Vagina (tissue), 2 donors: ENCODE results near the gene GATA5. TPM values are rescaled to one million over a fixed set of nuclear protein-coding genes. Genes with fewer than 3 reads are reported as not detected.

ENCODE experiments used
- DNase-seq, 2 donors: peaks; one replicate each; pipeline ENCODE4 v3.0.0-alpha.2; 2017; ENCODE audit errors: extremely low spot score in 2 of 2
- H3K27ac ChIP-seq: fragments of 200-600 bp; sonication (generic); one replicate; pipeline ENCODE4 v1.5.1; 2019
- H3K27me3 ChIP-seq: fragments of 200-600 bp; sonication (generic); one replicate; pipeline ENCODE4 v1.5.1; 2019
- H3K36me3 ChIP-seq, 2 donors: fragments of 200-600 bp; sonication (generic); one replicate each; pipeline ENCODE4 v1.5.1; 2017 to 2019
- H3K4me1 ChIP-seq: fragments of 200-600 bp; sonication (generic); one replicate; pipeline ENCODE4 v1.5.1; 2019
- H3K4me3 ChIP-seq, 2 donors: fragments of 200-600 bp; sonication (generic); 1 replicate in 1 of 2; 2 replicates in 1 of 2; pipeline ENCODE4 v1.5.1; 2016 to 2019
- H3K9me3 ChIP-seq: fragments of 200-600 bp; sonication (generic); one replicate; pipeline ENCODE4 v1.5.1; 2019
- POLR2A ChIP-seq, 2 donors: fragments of 450-650 bp; IDR thresholded peaks; one replicate each; pipeline ENCODE4 v1.6.1; 2017; ENCODE audit warnings: antibody characterized with exemption in 2 of 2, mild to moderate bottlenecking in 2 of 2, moderate library complexity in 2 of 2
- POLR2AphosphoS5 ChIP-seq, 2 donors: sonication (generic); formaldehyde crosslinking; IDR thresholded peaks; one replicate each; pipeline ENCODE4 v1.9.0; 2017; ENCODE audit warnings: antibody characterized with exemption in 2 of 2, mild to moderate bottlenecking in 2 of 2, low read depth in 1 of 2; ENCODE audit not compliant: insufficient read depth in 1 of 2
- intact Hi-C: fragments of 100-400 bp; cut with DNase I; formaldehyde crosslinking; loops from one replicate; pipeline ENCODE4 v1.15.1; 2023
- total RNA-seq: library from RNA; depleted of rRNA; stranded (reverse); fragments of >200 nt; gene quantifications from one replicate; pipeline ENCODE4 v1.2.3, GENCODE V29; 2016
- TF ChIP-seq, protein P1 (sequence below), 3 experiments: fragments of 450-650 bp in 2 of 3; fragments of 200-600 bp in 1 of 3; sonication (generic) in 1 of 3; IDR thresholded peaks; one replicate each; pipeline ENCODE4 v1.5.1; 2017 to 2019; ENCODE audit warnings: antibody characterized with exemption in 3 of 3, mild to moderate bottlenecking in 2 of 3, moderate library complexity in 2 of 3

The GATA5 gene
- total RNA-seq, 1 donor from 2014 or later: 7.9 TPM

DNA sequence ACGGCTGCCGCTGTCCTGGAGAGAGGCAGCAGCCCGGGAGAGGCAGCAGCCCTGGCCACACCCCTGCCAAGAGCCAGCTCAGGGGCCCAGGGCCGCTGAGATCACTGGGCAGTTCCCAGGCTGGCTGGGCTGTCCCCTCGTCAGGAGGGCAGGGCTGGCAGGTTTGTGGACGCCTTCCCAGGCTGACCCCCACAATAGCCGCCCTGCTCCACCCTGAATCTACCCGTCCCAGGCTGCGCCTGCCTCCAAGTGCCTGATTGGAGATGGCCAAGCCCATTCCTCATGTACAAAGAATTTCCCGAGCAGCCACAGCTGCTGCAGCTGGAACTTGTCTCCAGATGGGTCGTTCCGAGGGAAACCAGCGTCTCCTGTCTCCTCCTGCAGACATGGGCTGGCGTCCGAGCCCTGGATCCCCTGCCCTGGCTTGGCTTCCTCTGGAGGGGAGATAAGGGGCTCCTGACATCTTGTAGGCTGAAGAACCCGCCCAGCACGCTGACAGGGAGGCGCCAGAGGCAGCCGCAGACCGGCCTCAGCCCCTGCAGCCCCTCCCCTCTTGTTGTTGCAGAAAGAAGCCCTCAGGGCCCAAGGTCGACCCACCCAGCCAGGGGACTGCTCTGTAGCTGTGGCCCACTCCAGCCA, 9.4 kb upstream of the GATA5 start:
- TF ChIP-seq POLR2A (IDR thresholded peaks at IDR 0.05) (no peak), POLR2AphosphoS5 (IDR thresholded peaks at IDR 0.05; ENCODE audit: insufficient read depth in 1 of 2, low read depth in 1 of 2) (peak in 1 of 2 donors; percentile 29)
- H3K4me3 ChIP-seq: no peak overlapping the region
- peaks cover 27% of the 10 kb centered on the region for H3K4me1 ChIP-seq
- no peaks in the 10 kb centered on the region for H3K27me3 ChIP-seq
- DNase-seq: no peak
- H3K9me3 ChIP-seq: no peaks in the 10 kb centered on the region
- intact Hi-C loops: no loop called here
- no peak overlapping the region for H3K27ac ChIP-seq
- H3K36me3 ChIP-seq: no peaks in the 10 kb centered on the region

- H3K27ac ChIP-seq: no peak overlapping the region
- peaks cover 27% of the 10 kb centered on the region for H3K4me1 ChIP-seq
- no peak overlapping the region for H3K4me3 ChIP-seq
- TF ChIP-seq POLR2AphosphoS5 (IDR thresholded peaks at IDR 0.05; ENCODE audit: insufficient read depth in 1 of 2, low read depth in 1 of 2): no peak
- TF ChIP-seq POLR2A (IDR thresholded peaks at IDR 0.05): no peak
- TF ChIP-seq, protein P1, sequence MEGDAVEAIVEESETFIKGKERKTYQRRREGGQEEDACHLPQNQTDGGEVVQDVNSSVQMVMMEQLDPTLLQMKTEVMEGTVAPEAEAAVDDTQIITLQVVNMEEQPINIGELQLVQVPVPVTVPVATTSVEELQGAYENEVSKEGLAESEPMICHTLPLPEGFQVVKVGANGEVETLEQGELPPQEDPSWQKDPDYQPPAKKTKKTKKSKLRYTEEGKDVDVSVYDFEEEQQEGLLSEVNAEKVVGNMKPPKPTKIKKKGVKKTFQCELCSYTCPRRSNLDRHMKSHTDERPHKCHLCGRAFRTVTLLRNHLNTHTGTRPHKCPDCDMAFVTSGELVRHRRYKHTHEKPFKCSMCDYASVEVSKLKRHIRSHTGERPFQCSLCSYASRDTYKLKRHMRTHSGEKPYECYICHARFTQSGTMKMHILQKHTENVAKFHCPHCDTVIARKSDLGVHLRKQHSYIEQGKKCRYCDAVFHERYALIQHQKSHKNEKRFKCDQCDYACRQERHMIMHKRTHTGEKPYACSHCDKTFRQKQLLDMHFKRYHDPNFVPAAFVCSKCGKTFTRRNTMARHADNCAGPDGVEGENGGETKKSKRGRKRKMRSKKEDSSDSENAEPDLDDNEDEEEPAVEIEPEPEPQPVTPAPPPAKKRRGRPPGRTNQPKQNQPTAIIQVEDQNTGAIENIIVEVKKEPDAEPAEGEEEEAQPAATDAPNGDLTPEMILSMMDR (IDR thresholded peaks at IDR 0.05): no peak
- intact Hi-C loops: no loop called here
- no peaks in the 10 kb centered on the region for H3K36me3 ChIP-seq
- no peak for DNase-seq
- no peaks in the 10 kb centered on the region for H3K9me3 ChIP-seq
- H3K27me3 ChIP-seq: no peaks in the 10 kb centered on the region
These were observed 8.7 kb upstream of the GATA5 start for GRCh38 chr20:62484478-62484877.

DNA sequence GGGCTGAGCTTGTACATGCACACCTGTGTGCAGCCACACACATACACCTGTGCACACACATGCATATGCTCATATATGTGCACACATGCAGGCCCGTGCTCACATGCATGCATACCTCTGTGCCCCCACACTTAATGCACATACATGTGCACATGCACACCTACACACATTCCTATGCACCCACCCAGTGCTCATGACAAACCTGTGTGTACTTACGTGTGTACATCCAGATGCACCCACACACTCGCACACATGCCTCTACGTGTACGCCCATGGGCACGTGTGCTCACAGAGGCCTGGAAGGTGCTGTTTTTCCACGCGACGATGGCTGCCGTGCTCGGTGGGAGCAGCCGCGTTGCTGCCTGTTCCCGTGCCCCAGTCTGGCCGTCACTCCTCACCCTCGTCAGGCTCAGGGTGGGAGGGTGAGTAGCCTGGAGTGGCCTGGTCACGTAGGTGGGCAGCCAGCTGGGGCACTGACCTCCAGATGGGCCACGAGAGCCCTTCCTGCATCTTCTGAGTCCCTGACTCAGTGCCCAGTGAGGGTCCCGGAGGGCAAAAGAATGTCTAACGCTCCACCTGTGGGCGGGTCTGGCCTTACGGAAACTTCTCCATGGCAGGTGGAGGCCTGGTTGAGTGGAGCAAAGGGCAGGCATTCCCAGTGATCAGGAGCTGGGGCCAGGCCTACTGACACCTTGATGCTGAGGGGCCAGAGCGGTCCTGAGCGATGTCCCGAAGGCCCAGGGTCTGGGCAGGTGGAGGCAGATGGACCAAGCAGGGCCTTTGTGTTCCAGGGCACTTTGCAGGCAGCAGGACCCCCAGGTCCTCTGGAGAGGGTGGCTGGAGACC, 8.0 kb upstream of the GATA5 start:
- no peaks in the 10 kb centered on the region for H3K36me3 ChIP-seq
- H3K4me1 ChIP-seq: peaks cover 21% of the 10 kb centered on the region
- H3K27me3 ChIP-seq: no peaks in the 10 kb centered on the region
- no peak for DNase-seq
- TF ChIP-seq, protein P1 (IDR thresholded peaks at IDR 0.05): no peak
- TF ChIP-seq POLR2AphosphoS5 (IDR thresholded peaks at IDR 0.05; ENCODE audit: insufficient read depth in 1 of 2, low read depth in 1 of 2): no peak
- no peak for TF ChIP-seq POLR2A (IDR thresholded peaks at IDR 0.05)
- intact Hi-C loops: no loop called here
- H3K4me3 ChIP-seq: no peak overlapping the region
- no peak overlapping the region for H3K27ac ChIP-seq
- H3K9me3 ChIP-seq: no peaks in the 10 kb centered on the region

DNA sequence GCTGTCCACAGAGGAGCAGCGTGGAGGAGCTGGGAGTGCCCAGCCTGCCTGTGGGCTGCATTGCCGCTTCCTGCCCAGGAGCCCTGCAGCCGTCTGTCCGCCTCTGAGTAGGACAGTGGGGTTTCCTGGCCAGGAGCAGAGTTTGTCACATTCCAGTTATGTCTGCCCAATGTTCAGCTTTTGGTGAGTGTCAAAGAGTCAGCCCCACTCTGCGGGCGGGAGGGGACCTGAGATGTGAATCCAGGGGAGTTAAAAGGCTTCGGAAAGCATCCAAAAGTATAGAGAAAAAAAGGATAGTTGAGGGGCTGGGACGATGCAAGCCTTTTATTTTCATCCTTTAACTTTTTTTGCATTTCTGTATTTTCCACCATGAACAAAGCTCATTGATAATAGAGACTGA, 7.2 kb upstream of the GATA5 start:
- H3K4me1 ChIP-seq: peaks cover 20% of the 10 kb centered on the region
- H3K27ac ChIP-seq: no peak overlapping the region
- H3K9me3 ChIP-seq: no peaks in the 10 kb centered on the region
- intact Hi-C loops: no loop called here
- TF ChIP-seq POLR2A (IDR thresholded peaks at IDR 0.05): no peak
- TF ChIP-seq POLR2AphosphoS5 (IDR thresholded peaks at IDR 0.05; ENCODE audit: insufficient read depth in 1 of 2, low read depth in 1 of 2): no peak
- TF ChIP-seq, protein P1 (IDR thresholded peaks at IDR 0.05): no peak
- no peaks in the 10 kb centered on the region for H3K36me3 ChIP-seq
- no peak for DNase-seq
- H3K27me3 ChIP-seq: no peaks in the 10 kb centered on the region
- H3K4me3 ChIP-seq: no peak overlapping the region

DNA sequence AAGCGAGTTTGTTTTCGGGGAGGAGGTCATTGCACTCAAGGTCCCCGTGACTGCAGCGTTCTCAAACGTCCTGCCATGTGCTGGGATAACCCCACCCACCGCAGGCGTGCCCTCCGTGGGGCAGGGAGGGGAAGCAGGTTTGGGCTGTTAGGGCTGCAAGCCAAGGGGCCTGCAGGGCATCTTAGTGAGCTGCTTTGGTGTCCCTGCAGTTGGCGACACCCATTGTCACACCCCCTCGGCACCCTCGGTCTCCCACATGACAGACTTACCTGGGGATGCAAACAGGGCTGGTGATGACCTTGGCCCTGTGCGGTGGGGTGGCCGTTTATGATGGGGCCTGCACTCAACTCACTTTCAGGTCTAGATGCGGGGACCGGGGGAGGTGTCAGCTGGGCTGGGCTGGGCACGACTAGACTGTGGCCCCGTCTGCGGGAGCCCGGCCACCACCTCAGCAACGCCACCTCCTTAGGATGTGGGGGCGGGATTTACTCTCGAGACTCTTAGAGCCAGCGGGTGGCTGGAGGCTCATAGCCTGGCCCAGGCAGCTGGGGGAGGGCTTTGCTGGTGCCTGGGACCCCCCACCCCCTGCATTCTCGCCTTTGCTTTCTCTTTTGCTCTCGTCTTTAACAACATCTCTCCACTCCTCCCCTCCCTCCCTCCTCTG, 6.5 kb upstream of the GATA5 start:
- Histone ChIP-seq H3K9me3 (no peaks in the 10 kb centered on the region), H3K27me3 (peaks cover 3% of the 10 kb centered on the region), H3K27ac (no peak overlapping the region), H3K36me3 (no peaks in the 10 kb centered on the region), H3K4me1 (peaks cover 20% of the 10 kb centered on the region), H3K4me3 (no peak overlapping the region)
- intact Hi-C loops: no loop called here
- DNase-seq: no peak
- TF ChIP-seq POLR2A (IDR thresholded peaks at IDR 0.05) (no peak), POLR2AphosphoS5 (IDR thresholded peaks at IDR 0.05; ENCODE audit: insufficient read depth in 1 of 2, low read depth in 1 of 2) (no peak)
- TF ChIP-seq, protein P1 (IDR thresholded peaks at IDR 0.05): no peak
